ENCODE measurements around the gene TIAL1.

DNA sequence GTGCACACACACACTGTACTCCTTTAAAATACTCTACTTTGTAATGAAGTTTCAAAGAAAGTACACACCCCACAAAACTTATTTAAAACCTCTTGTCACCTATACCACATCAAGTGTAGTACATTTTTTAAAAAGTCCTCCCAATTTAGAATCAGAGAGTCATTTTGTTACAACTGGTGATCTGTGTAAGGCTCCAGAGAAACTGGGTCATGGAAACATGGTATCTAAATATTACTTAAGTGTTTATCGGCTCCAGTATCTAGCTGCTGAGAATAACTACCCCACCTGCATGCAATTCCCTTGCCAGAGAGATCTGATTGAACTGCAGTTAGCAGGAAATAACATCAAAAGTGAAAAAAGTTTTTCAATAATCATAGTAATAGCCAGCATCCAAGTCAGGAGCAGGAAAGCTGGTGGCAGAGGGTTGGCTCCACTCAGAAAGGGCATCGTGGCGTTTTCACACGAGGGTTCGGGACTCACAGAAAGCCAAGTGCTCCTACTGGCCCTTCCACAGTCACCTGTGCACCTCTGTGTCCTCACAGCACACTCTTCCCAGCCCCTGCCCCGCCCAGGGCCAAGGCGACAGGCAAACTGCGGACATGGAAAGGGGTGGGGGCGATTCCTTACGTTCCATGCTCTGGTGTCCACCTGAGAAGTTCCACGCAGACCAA lies 60.8 kb downstream of the TIAL1 start:
- no peak for TF ChIP-seq CTCF (conservative IDR thresholded peaks at IDR 0.05)
- TF ChIP-seq EZH2 (IDR thresholded peaks at IDR 0.05; ENCODE audit: low read depth), result no peak
